WI38 (cell line): ENCODE data around the gene KIAA1958.

Source experiments
- H3K4me3 ChIP-seq: 2 replicates; pipeline ENCODE4 v1.5.1; 2011; ENCODE audit warnings: low read depth, mild to moderate bottlenecking, control low read depth, low read length
- TF ChIP-seq, protein P1 (sequence below): IDR thresholded peaks from 2 replicates; pipeline ENCODE4 v1.5.1; 2012; ENCODE audit warnings: low read depth, mild to moderate bottlenecking, control low read depth, low read length

The KIAA1958 gene

DNA sequence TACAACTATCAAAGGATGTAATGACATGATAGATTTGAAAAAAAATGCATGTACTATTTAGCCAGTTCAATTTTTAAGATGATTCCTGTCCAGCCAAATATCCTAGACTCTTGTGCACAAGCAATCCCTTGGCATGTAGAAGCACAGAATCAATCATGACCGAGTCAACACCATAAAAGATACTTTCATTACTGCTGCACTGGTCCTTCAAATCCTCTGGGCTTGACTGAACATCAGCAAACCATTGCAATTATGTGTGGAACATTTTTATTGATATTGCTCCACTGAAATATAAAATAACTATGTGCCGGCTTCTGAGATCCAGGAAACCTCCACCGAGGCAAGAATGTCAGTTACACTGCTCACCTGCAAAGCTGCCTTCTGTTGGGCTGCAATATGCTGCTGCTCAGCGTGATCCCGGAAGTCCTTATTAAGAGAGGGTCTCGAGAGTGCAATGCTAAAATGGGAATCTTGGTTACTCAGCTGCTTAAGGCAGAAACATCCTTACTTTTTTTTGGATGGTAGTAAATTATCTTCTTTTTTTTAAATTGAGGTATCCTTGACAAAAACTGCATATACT is 202.6 kb downstream of the KIAA1958 start:
- TF ChIP-seq, protein P1, sequence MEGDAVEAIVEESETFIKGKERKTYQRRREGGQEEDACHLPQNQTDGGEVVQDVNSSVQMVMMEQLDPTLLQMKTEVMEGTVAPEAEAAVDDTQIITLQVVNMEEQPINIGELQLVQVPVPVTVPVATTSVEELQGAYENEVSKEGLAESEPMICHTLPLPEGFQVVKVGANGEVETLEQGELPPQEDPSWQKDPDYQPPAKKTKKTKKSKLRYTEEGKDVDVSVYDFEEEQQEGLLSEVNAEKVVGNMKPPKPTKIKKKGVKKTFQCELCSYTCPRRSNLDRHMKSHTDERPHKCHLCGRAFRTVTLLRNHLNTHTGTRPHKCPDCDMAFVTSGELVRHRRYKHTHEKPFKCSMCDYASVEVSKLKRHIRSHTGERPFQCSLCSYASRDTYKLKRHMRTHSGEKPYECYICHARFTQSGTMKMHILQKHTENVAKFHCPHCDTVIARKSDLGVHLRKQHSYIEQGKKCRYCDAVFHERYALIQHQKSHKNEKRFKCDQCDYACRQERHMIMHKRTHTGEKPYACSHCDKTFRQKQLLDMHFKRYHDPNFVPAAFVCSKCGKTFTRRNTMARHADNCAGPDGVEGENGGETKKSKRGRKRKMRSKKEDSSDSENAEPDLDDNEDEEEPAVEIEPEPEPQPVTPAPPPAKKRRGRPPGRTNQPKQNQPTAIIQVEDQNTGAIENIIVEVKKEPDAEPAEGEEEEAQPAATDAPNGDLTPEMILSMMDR, result no peak

DNA sequence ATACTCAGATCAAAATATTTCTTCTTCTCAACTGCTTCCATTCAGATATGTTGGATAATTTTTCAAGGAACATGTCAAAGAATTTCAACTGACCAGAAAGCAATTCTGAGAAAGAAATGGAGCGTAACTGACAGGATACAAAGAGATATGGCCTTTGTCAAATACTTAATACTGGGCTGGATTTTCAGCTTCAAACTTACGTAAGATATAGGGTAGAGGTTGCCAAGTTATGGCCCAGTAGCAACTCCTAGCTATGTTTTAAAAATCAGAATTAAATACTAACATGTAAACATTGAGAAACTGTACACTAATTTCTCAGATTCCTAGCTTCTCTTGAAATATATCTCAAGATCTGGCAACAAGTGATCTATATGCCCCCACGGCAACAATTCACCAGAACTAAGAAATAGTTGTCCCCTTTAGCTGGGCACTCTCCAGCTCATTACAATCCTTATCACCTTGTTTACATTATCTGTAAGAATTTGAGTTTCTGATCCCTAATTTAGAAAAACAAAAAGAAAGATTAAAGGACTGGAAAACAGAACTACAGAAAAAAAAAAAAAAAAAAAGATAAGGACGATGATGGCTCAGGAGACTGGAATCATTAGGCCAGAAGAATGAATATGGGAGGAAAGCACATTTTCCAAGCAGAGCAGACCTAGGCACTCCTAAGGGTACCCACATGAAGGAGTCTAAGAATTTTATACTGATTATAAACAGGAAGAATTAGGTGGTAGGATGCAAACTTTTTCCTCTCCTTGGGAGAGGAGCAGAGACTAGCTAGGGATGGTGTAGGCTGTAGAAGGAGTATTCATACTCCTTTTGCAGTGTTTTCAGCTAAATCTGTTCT is 208.3 kb downstream of the KIAA1958 start:
- TF ChIP-seq, protein P1, result no peak

More for the DNA sequence above, 202.6 kb downstream of the KIAA1958 start:
- no peak overlapping the region for H3K4me3 ChIP-seq

GRCh38 chr9:112696461-112696860 is 209.8 kb downstream of the KIAA1958 start:
- TF ChIP-seq, protein P1, result no peak
- H3K4me3 ChIP-seq, result no peak overlapping the region

More for the DNA sequence above, 208.3 kb downstream of the KIAA1958 start:
- no peak overlapping the region for H3K4me3 ChIP-seq

DNA sequence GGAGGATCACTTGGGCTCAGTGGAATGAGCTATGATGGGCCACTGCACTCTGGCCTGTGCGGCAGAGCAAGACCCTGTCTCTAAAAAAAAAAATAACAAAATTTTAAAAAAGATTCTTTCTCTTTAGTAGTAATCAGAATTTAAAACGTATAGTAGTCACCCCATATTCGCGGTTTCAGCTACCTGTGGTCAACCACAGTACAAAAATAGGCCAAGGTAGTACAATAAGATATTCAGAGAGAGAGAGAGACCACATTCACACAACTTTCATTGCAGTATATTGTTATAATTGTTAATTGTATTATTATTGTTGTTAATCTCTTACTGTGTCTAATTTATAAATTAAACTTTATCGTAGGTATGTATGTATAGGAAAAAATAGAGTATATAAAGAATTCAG is 212.6 kb downstream of the KIAA1958 start:
- no peak overlapping the region for H3K4me3 ChIP-seq

GRCh38 chr9:112700085-112700484 is 213.5 kb downstream of the KIAA1958 start:
- TF ChIP-seq, protein P1, result no peak
- no peak overlapping the region for H3K4me3 ChIP-seq

More for the DNA sequence above, 212.6 kb downstream of the KIAA1958 start:
- TF ChIP-seq, protein P1, result no peak

- TF ChIP-seq, protein P1, result no peak
Observed at GRCh38 chr9:112703304-112703703, 216.7 kb downstream of the KIAA1958 start.

More at GRCh38 chr9:112703304-112703703, 216.7 kb downstream of the KIAA1958 start:
- H3K4me3 ChIP-seq, result no peak overlapping the region
